ENCODE measurements around the gene THSD8. TPM values are rescaled to one million over a fixed set of nuclear protein-coding genes. Genes with fewer than 3 reads are reported as not detected.
A peak's percentile ranks its signal among the peaks of the same experiment; 100 is the strongest.

The THSD8 gene
- total and polyA plus RNA-seq, 10 donors, result 1.1 to 9.1 (median 4.8) TPM; not detected in 3

DNA sequence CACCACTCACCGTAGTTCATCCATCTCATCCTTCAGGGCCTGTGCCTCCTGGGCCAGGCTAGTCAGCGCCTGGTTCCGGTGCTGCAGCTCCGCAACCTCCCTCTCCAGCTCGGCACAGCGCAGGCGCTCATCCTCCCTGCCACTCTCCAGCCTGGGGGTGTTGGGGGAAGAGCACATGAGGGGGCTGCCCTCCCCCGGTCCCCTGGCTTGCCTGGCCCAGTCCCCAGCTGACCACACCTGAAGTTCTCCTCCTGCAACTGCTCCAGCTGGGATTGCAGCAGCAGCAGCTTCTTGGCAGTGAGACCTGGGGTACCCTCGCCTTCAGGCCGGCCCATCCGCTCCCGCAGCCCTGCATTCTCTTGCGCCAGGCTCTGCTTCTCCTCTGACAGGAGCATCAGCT is 30.9 kb upstream of the THSD8 start:
- Histone ChIP-seq H3K27ac (no peak overlapping the region), H3K4me3 (no peak overlapping the region), H3K36me3 (peaks cover 0 to 24% (median 0%) of the 10 kb centered on the region in 6 donors), H3K27me3 (replicated peaks in 1 of 7) (no peaks in the 10 kb centered on the region), H3K9me3 (no peaks in the 10 kb centered on the region), H3K4me1 (peaks cover 5 to 14% (median 10%) of the 10 kb centered on the region in 6 donors)
- intact Hi-C loops (cut with DNase I; ENCODE audit: low total_unique reads), result loop anchor here (5.0 kb wide), 1 partner anchor 36 kb away; the partner anchor contains the start of gene RNASEH2A
- TF ChIP-seq, protein P1, sequence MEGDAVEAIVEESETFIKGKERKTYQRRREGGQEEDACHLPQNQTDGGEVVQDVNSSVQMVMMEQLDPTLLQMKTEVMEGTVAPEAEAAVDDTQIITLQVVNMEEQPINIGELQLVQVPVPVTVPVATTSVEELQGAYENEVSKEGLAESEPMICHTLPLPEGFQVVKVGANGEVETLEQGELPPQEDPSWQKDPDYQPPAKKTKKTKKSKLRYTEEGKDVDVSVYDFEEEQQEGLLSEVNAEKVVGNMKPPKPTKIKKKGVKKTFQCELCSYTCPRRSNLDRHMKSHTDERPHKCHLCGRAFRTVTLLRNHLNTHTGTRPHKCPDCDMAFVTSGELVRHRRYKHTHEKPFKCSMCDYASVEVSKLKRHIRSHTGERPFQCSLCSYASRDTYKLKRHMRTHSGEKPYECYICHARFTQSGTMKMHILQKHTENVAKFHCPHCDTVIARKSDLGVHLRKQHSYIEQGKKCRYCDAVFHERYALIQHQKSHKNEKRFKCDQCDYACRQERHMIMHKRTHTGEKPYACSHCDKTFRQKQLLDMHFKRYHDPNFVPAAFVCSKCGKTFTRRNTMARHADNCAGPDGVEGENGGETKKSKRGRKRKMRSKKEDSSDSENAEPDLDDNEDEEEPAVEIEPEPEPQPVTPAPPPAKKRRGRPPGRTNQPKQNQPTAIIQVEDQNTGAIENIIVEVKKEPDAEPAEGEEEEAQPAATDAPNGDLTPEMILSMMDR (IDR thresholded peaks at IDR 0.05 in 8 of 11, conservative IDR thresholded peaks at IDR 0.05 in 3 of 11), result no peak
- no peak for TF ChIP-seq POLR2AphosphoS5 (IDR thresholded peaks at IDR 0.05)
- DNase-seq, result no peak
- 94 to 98% (median 96%) methylated on average over 13 of the region's 13 CpGs for WGBS, 5 donors

DNA sequence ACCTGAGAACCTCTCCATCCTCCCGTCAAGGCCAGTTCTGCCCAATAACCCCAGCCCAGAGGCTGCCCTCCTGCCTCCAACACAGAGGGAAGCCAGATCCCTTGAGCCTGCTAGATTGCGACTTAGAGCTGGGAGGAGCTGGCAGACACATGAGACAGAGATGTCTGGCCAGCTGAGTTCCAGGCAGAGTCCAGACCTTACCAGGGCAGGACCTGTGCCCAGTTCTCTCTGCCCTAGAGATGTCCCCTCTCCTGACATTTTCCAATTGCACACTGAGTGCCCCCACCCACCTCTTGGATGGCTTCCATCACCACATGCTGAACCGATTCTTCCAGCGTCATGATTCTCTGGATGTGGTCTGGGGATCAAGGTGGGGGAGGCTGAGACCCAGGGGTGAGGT is 29.5 kb upstream of the THSD8 start:
- Histone ChIP-seq H3K27me3 (replicated peaks in 1 of 7) (no peaks in the 10 kb centered on the region), H3K27ac (no peak overlapping the region), H3K4me1 (peaks cover 8 to 22% (median 21%) of the 10 kb centered on the region in 6 donors), H3K36me3 (peaks cover 0 to 16% (median 0%) of the 10 kb centered on the region in 6 donors), H3K9me3 (no peaks in the 10 kb centered on the region), H3K4me3 (no peak overlapping the region)
- DNase-seq, result no peak
- TF ChIP-seq, protein P1 (IDR thresholded peaks at IDR 0.05 in 8 of 11, conservative IDR thresholded peaks at IDR 0.05 in 3 of 11), result no peak
- no peak for TF ChIP-seq POLR2A (IDR thresholded peaks at IDR 0.05)
- TF ChIP-seq POLR2AphosphoS5 (IDR thresholded peaks at IDR 0.05), result no peak
- intact Hi-C loops (cut with DNase I; ENCODE audit: low total_unique reads), result loop anchor here (5.0 kb wide), 1 partner anchor 35 kb away; the partner anchor contains the start of gene RNASEH2A
- WGBS, 5 donors, result 84 to 91% (median 85%) methylated on average over 3 to 4 of the region's 4 CpGs

DNA sequence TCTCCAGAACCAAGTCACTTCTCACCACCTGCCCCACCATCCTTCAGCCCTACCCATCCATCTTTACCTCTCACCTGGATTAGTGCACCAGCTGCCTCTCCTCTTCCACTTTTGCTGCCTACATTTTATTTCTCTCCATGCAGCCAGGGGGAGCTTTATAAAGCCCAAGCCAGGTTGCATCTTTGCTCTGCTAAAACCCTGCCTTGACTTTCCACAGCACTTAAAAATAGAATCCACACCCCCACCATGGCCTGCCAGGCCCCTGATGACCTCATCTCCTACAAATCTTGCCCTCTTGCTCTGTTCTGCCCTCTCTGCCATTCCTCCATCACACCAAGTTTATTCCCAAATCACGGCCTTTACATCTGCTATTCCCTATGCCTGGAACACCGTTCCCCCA is 28.3 kb upstream of the THSD8 start:
- TF ChIP-seq, protein P1 (IDR thresholded peaks at IDR 0.05 in 8 of 11, conservative IDR thresholded peaks at IDR 0.05 in 3 of 11), result peak in 1 of 11 experiments; percentile 17
- no peak for TF ChIP-seq POLR2AphosphoS5 (IDR thresholded peaks at IDR 0.05)
- Histone ChIP-seq H3K27me3 (replicated peaks in 1 of 7) (no peaks in the 10 kb centered on the region), H3K9me3 (no peaks in the 10 kb centered on the region), H3K4me1 (peaks cover 13 to 35% (median 30%) of the 10 kb centered on the region in 6 donors), H3K27ac (no peak overlapping the region), H3K4me3 (no peak overlapping the region), H3K36me3 (peaks cover 0 to 11% (median 0%) of the 10 kb centered on the region in 6 donors)
- 89 to 94% (median 90%) methylated on average over 2 of the region's 2 CpGs for WGBS, 5 donors
- intact Hi-C loops (cut with DNase I; ENCODE audit: low total_unique reads), result loop anchor here (5.0 kb wide), 1 partner anchor 34 kb away; the partner anchor contains the start of gene RNASEH2A
- no peak for DNase-seq

DNA sequence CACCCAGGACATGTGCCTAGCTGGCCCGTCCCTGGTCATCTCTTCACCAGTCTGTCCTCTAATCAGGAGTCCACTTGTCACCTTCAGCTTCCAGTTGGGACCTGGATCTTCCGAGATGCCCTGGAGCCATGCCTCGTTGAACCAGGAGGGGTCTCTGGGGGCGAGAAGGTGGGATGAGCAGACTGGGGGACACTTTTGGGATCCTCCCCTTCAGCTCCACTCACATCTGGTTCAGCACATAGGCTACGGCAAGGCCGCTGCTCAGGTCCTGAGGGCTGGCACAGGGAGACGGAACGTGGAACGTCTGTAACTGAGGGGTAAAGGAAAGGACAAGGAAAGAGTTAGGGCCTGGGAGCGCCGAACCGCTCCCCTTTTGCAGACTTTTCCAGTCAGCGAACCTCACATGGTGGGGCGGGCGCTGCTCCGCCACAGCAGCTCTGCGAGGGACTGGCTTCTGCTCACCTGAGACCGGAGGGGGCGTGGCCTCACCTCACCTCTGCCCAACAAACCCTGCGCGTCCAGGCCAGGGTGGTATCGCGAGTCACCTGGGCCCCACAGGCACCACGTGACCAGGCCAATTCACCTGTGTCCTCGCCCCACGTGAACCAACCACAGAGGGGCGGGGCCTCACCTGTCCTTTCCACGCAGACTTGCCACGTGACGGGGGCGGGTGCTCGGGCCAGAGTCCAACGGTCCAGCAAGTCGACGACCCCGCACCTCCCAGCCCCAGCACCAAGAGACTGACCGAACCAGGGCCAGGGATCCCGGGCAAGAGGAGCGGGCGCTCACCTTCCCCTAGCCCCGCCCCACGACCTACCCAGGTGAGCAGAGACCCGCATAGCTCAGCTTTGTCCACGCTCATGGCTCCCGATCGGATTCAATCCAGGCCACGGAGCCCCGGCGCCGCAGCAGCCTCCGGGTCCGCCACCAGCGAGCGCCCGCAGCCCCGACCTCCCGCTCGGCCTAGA is 27.0 kb upstream of the THSD8 start, which contains the start of gene HOOK2:
Gene HOOK2 (minus strand): TSS at position 965 of the 968 bp plus-strand sequence. CDS start 103 bp downstream, at position 862.
- Histone ChIP-seq H3K27ac (peak within 1 kb of the TSS; percentile 72 to 98 (median 76)), H3K4me3 (peak within 1 kb of the TSS; percentile 53 to 76 (median 62)), H3K4me1 (peaks cover 23 to 48% (median 43%) of the 10 kb centered on the region in 6 donors), H3K9me3 (no peaks in the 10 kb centered on the region), H3K36me3 (peaks cover 0 to 5% (median 0%) of the 10 kb centered on the region in 6 donors), H3K27me3 (replicated peaks in 1 of 7) (no peaks in the 10 kb centered on the region)
- 23 to 40% (median 24%) methylated on average over 25 to 58 of the region's 58 CpGs for WGBS, 5 donors
- peak; percentile 93 for DNase-seq
- TF ChIP-seq, protein P1 (IDR thresholded peaks at IDR 0.05 in 8 of 11, conservative IDR thresholded peaks at IDR 0.05 in 3 of 11), result no peak
- no peak for TF ChIP-seq POLR2A (IDR thresholded peaks at IDR 0.05)
- no peak for TF ChIP-seq POLR2AphosphoS5 (IDR thresholded peaks at IDR 0.05)
- intact Hi-C loops (cut with DNase I; ENCODE audit: low total_unique reads), result loop anchor here (5.0 kb wide), 1 partner anchor 32 kb away; the partner anchor contains the start of gene RNASEH2A
